Kidney (tissue), 14 donors: ENCODE results near the gene PACSIN3. TPM values are rescaled to one million over a fixed set of nuclear protein-coding genes. Genes with fewer than 3 reads are reported as not detected.

Source experiments
- DNase-seq, 5 donors: peaks; one replicate each; pipeline ENCODE4 v3.0.0-alpha.2; 2013 to 2020
- FAIRE-seq: peaks from 2 replicates; lab custom pipeline; 2012; peaks lifted over from hg19 to GRCh38; lab: Jason Lieb, UNC
- H3K27ac ChIP-seq, 2 donors: one replicate each; pipeline ENCODE4 v1.7.0; 2013; ENCODE audit warnings: low read depth in 2 of 2, low read length in 2 of 2, inconsistent platforms in 1 of 2
- H3K27me3 ChIP-seq: one replicate; pipeline ENCODE4 v1.7.1; 2013; ENCODE audit warnings: low read length, inconsistent platforms; ENCODE audit not compliant: control insufficient read depth, insufficient read depth
- H3K36me3 ChIP-seq, 3 donors: one replicate each; pipeline versions ENCODE4 v1.7.0 to v1.7.1; 2013; ENCODE audit warnings: low read length in 3 of 3, control low read depth in 1 of 3, inconsistent platforms in 1 of 3; ENCODE audit not compliant: insufficient read depth in 3 of 3, control insufficient read depth in 2 of 3
- H3K4me1 ChIP-seq, 3 donors: one replicate each; pipeline versions ENCODE4 v1.7.0 to v1.7.1; 2013; ENCODE audit warnings: low read length in 3 of 3, inconsistent platforms in 1 of 3, low read depth in 1 of 3; ENCODE audit not compliant: control insufficient read depth in 2 of 3, insufficient read depth in 2 of 3
- H3K4me3 ChIP-seq, 3 donors: one replicate each; pipeline versions ENCODE4 v1.7.0 to v1.8.1; 2013; ENCODE audit warnings: low read length in 3 of 3, control low read depth in 1 of 3, inconsistent platforms in 1 of 3
- H3K9ac ChIP-seq, 3 donors: one replicate each; pipeline versions ENCODE4 v1.7.0 to v1.7.1; 2013; ENCODE audit warnings: low read length in 3 of 3, control low read depth in 1 of 3, inconsistent platforms in 1 of 3
- H3K9me3 ChIP-seq, 3 donors: one replicate each; pipeline versions ENCODE4 v1.7.0 to v1.7.1; 2013; ENCODE audit warnings: low read length in 3 of 3, control low read depth in 1 of 3, inconsistent platforms in 1 of 3; ENCODE audit not compliant: control insufficient read depth in 2 of 3, insufficient read depth in 1 of 3
- CTCF ChIP-seq: IDR thresholded peaks from 3 replicates; pipeline ENCODE4 v1.5.1; 2012; ENCODE audit warnings: mild to moderate bottlenecking, moderate library complexity, borderline replicate concordance; ENCODE audit not compliant: insufficient read depth; ENCODE audit errors: extremely low read depth
- intact Hi-C: fragments of 100-400 bp; cut with DNase I; formaldehyde crosslinking; loops from one replicate; pipeline ENCODE4 v1.11.1; 2022
- polyA plus RNA-seq: library from polyadenylated mRNA; stranded (reverse); fragments of 350-450 nt; fragmentation: Illumina TruSeq; extraction: RNeasy Lipid Tissue Mini Kit (QIAGEN cat#74804); gene quantifications from one replicate; pipeline ENCODE4 v1.2.3, GENCODE V29; 2014; ENCODE audit warnings: low read depth, low replicate concordance; ENCODE audit not compliant: insufficient read depth
- total RNA-seq: library from RNA; stranded (reverse); fragmentation: NEBNext Ultra II Directional; extraction: Animal tissue kit (Norgen Biotek cat#: 25700); gene quantifications from one replicate; pipeline ENCODE4 v1.2.1, GENCODE V29; 2021
- donor health status: control.
- donor health status: control.
- donor health status: control.
- donor health status: control.
- donor health status: control.
- donor health status: DM: yes; HTN: yes; CAD: no.
- donor health status: Normal renal cell carcinoma (clear cell type).

Gene PACSIN3
- total and polyA plus RNA-seq, 2 donors from 2014 or later = 15.1 to 28.5 TPM

GRCh38 chr11:47182380-47182779 is 3.9 kb downstream of the PACSIN3 start:
- H3K9ac ChIP-seq = no peak overlapping the region
- no peaks in the 10 kb centered on the region for H3K9me3 ChIP-seq
- H3K27me3 ChIP-seq = no peaks in the 10 kb centered on the region
- intact Hi-C loops = no loop called here
- no peak overlapping the region for H3K4me3 ChIP-seq
- FAIRE-seq = no peak
- peaks cover 0 to 15% (median 14%) of the 10 kb centered on the region in 3 donors for H3K4me1 ChIP-seq
- no peak overlapping the region for H3K27ac ChIP-seq
- no peak for TF ChIP-seq CTCF
- peaks cover 0 to 2% (median 0%) of the 10 kb centered on the region in 3 donors for H3K36me3 ChIP-seq
- no peak for DNase-seq

GRCh38 chr11:47181271-47181670 is 5.0 kb downstream of the PACSIN3 start:
- no peak overlapping the region for H3K27ac ChIP-seq
- no peak for FAIRE-seq
- intact Hi-C loops = no loop called here

GRCh38 chr11:47180006-47180787 is 6.0 kb downstream of the PACSIN3 start:
- Histone ChIP-seq H3K27me3 (no peaks in the 10 kb centered on the region), H3K27ac (no peak overlapping the region), H3K36me3 (peaks cover 0 to 10% (median 2%) of the 10 kb centered on the region in 3 donors), H3K9ac (no peak overlapping the region), H3K4me3 (no peak overlapping the region), H3K9me3 (no peaks in the 10 kb centered on the region), H3K4me1 (peaks cover 4 to 20% (median 19%) of the 10 kb centered on the region in 3 donors)
- no peak for FAIRE-seq
- no peak for TF ChIP-seq CTCF
- DNase-seq = no peak
- intact Hi-C loops = no loop called here

More at GRCh38 chr11:47181271-47181670, 5.0 kb downstream of the PACSIN3 start:
- Histone ChIP-seq H3K9me3 (no peaks in the 10 kb centered on the region), H3K4me3 (no peak overlapping the region), H3K27me3 (no peaks in the 10 kb centered on the region), H3K4me1 (peaks cover 0 to 11% (median 9%) of the 10 kb centered on the region in 3 donors), H3K36me3 (peaks cover 0 to 2% (median 0%) of the 10 kb centered on the region in 3 donors), H3K9ac (no peak overlapping the region)
- no peak for TF ChIP-seq CTCF
- DNase-seq = no peak
